H9 (cell line): ENCODE results near the gene FBXO31. TPM values are rescaled to one million over a fixed set of nuclear protein-coding genes. Genes with fewer than 3 reads are reported as not detected.
A peak's percentile ranks its signal among the peaks of the same experiment; 100 is the strongest.

Source experiments
- DNase-seq: peaks from one replicate; pipeline ENCODE4 v3.0.0-alpha.2; 2017
- H2AFZ ChIP-seq: one replicate; pipeline ENCODE4 v1.6.1; 2013; ENCODE audit warnings: mild to moderate bottlenecking, low read length, control low read depth, moderate library complexity
- H2AK5ac ChIP-seq: 2 replicates; pipeline ENCODE4 v1.6.1; 2013; ENCODE audit warnings: low read length, control low read depth, mixed read lengths; ENCODE audit not compliant: insufficient read length
- H2BK120ac ChIP-seq: one replicate; pipeline ENCODE4 v1.6.1; 2013; ENCODE audit warnings: low read depth, mild to moderate bottlenecking, low read length, control low read depth, inconsistent platforms; ENCODE audit not compliant: poor library complexity, severe bottlenecking
- H2BK12ac ChIP-seq: 2 replicates; pipeline ENCODE4 v1.6.1; 2013; ENCODE audit warnings: low read length, control low read depth, mixed read lengths, low read depth; ENCODE audit not compliant: insufficient read length
- H2BK15ac ChIP-seq: 2 replicates; pipeline ENCODE4 v1.6.1; 2013; ENCODE audit warnings: low read depth, low read length, control low read depth
- H2BK20ac ChIP-seq: one replicate; pipeline ENCODE4 v1.6.1; 2013; ENCODE audit warnings: low read depth, mild to moderate bottlenecking, low read length, control low read depth, inconsistent platforms; ENCODE audit not compliant: poor library complexity, severe bottlenecking
- H2BK5ac ChIP-seq: 2 replicates; pipeline ENCODE4 v1.6.1; 2013; ENCODE audit warnings: low read length, control low read depth, mixed read lengths; ENCODE audit not compliant: insufficient read length
- H3K14ac ChIP-seq: 2 replicates; pipeline ENCODE4 v1.6.1; 2013; ENCODE audit warnings: low read length, control low read depth; ENCODE audit not compliant: insufficient read depth
- H3K18ac ChIP-seq: 2 replicates; pipeline ENCODE4 v1.6.1; 2013; ENCODE audit warnings: low read depth, mild to moderate bottlenecking, mixed read lengths, low read length, control low read depth; ENCODE audit not compliant: insufficient read length
- H3K23ac ChIP-seq: 2 replicates; pipeline ENCODE4 v1.6.1; 2013; ENCODE audit warnings: low read length, control low read depth, mixed read lengths, low read depth; ENCODE audit not compliant: insufficient read length
- H3K23me2 ChIP-seq: 2 replicates; pipeline ENCODE4 v1.6.1; 2013; ENCODE audit warnings: low read depth, mild to moderate bottlenecking, mixed read lengths, low read length, control low read depth; ENCODE audit not compliant: insufficient read length, poor library complexity, severe bottlenecking
- H3K27ac ChIP-seq: 2 replicates; pipeline ENCODE4 v1.5.1; 2013; ENCODE audit warnings: low read length, control low read depth, mixed read lengths, low read depth; ENCODE audit not compliant: insufficient read length
- H3K27me3 ChIP-seq: 2 replicates; pipeline ENCODE4 v1.6.1; 2013; ENCODE audit warnings: low read length, control low read depth, inconsistent platforms; ENCODE audit not compliant: insufficient read depth
- H3K4ac ChIP-seq: 2 replicates; pipeline ENCODE4 v1.6.1; 2013; ENCODE audit warnings: low read depth, mild to moderate bottlenecking, control low read depth, inconsistent platforms, low read length, moderate library complexity
- H3K4me1 ChIP-seq: 2 replicates; pipeline ENCODE4 v1.6.1; 2013; ENCODE audit warnings: low read length, control low read depth, inconsistent platforms; ENCODE audit not compliant: insufficient read depth
- H3K4me2 ChIP-seq: 2 replicates; pipeline ENCODE4 v1.6.1; 2013; ENCODE audit warnings: low read length, control low read depth, mixed read lengths; ENCODE audit not compliant: insufficient read length, insufficient read depth
- H3K56ac ChIP-seq: 2 replicates; pipeline ENCODE4 v1.6.1; 2013; ENCODE audit warnings: low read depth, mild to moderate bottlenecking, mixed read lengths, low read length, control low read depth; ENCODE audit not compliant: insufficient read length
- H3K79me1 ChIP-seq: 2 replicates; pipeline ENCODE4 v1.6.1; 2013; ENCODE audit warnings: low read depth, mild to moderate bottlenecking, moderate library complexity, low read length, control low read depth, inconsistent platforms; ENCODE audit not compliant: insufficient read depth, poor library complexity, severe bottlenecking
- H3K79me2 ChIP-seq: 2 replicates; pipeline ENCODE4 v1.6.1; 2013; ENCODE audit warnings: low read length, control low read depth, inconsistent platforms; ENCODE audit not compliant: insufficient read depth
- H3K9ac ChIP-seq: 2 replicates; pipeline ENCODE4 v1.6.1; 2013; ENCODE audit warnings: low read length, control low read depth, mixed read lengths; ENCODE audit not compliant: insufficient read length; ENCODE audit errors: extremely low read depth
- H3K9me3 ChIP-seq: one replicate; pipeline ENCODE4 v1.6.1; 2013; ENCODE audit warnings: low read depth, low read length, inconsistent platforms; ENCODE audit not compliant: control insufficient read depth
- H3T11ph ChIP-seq: one replicate; pipeline ENCODE4 v1.6.1; 2013; ENCODE audit warnings: mild to moderate bottlenecking, low read length, control low read depth, inconsistent platforms
- H4K20me1 ChIP-seq: one replicate; pipeline ENCODE4 v1.6.1; 2013; ENCODE audit not compliant: control insufficient read depth, insufficient read length, insufficient read depth
- H4K5ac ChIP-seq: 2 replicates; pipeline ENCODE4 v1.6.1; 2013; ENCODE audit warnings: low read depth, mild to moderate bottlenecking, mixed read lengths, low read length, control low read depth; ENCODE audit not compliant: insufficient read length
- H4K8ac ChIP-seq: replicated peaks from 2 replicates; pipeline ENCODE4 v1.6.1; 2013; ENCODE audit warnings: low read length, control low read depth, mixed read lengths, low read depth; ENCODE audit not compliant: insufficient read length
- H4K91ac ChIP-seq: 2 replicates; pipeline ENCODE4 v1.6.1; 2013; ENCODE audit warnings: low read depth, mild to moderate bottlenecking, moderate library complexity, mixed read lengths, low read length, control low read depth; ENCODE audit not compliant: insufficient read length
- H3K27ac Mint-ChIP-seq, 3 experiments: 2 replicates in 2 of 3; 3 replicates in 1 of 3; pipeline ENCODE4 v1.8.0; 2020 to 2021; ENCODE audit warnings: mixed read lengths in 3 of 3, mild to moderate bottlenecking in 1 of 3, moderate library complexity in 1 of 3
- H3K27me3 Mint-ChIP-seq: 2 replicates; pipeline ENCODE4 v1.8.0; 2021; ENCODE audit warnings: low read depth, mild to moderate bottlenecking, moderate library complexity, mixed read lengths
- H3K36me3 Mint-ChIP-seq, 3 experiments: 2 replicates in 2 of 3; 3 replicates in 1 of 3; pipeline ENCODE4 v1.8.0; 2020 to 2021; ENCODE audit warnings: low read depth in 3 of 3, mixed read lengths in 3 of 3; ENCODE audit not compliant: insufficient read depth in 1 of 3
- H3K4me1 Mint-ChIP-seq, 2 experiments: 2 replicates each; pipeline ENCODE4 v1.8.0; 2020; ENCODE audit warnings: mixed read lengths in 2 of 2
- H3K4me3 Mint-ChIP-seq, 2 experiments: 2 replicates in 1 of 2; 3 replicates in 1 of 2; pipeline ENCODE4 v1.8.0; 2020 to 2021; ENCODE audit warnings: mild to moderate bottlenecking in 2 of 2, mixed read lengths in 2 of 2, moderate library complexity in 1 of 2
- H3K9me3 Mint-ChIP-seq, 2 experiments: 2 replicates in 1 of 2; 3 replicates in 1 of 2; pipeline ENCODE4 v1.8.0; 2020; ENCODE audit warnings: mild to moderate bottlenecking in 2 of 2, mixed read lengths in 2 of 2, moderate library complexity in 1 of 2
- CTCF ChIP-seq: fragments of 200-600 bp; sonication (generic); conservative IDR thresholded peaks from 3 replicates; pipeline ENCODE4 v1.8.0; 2021; ENCODE audit warnings: antibody characterized with exemption, mild to moderate bottlenecking
- WGBS: extraction: QIAGEN DNeasy Blood & Tissue Kit; methylation state at CpG from one replicate; pipeline ENCODE4 v1.1.7; 2013; ENCODE audit warnings: missing lambda C conversion rate, low lambda C conversion rate, mixed read lengths; ENCODE audit not compliant: insufficient read length; ENCODE audit errors: extremely low coverage; 5-methylcytosine and 5-hydroxymethylcytosine counted together
- total RNA-seq: library from RNA; stranded (reverse); gene quantifications from 2 replicates; pipeline ENCODE4 v1.2.1, GENCODE V29; 2021

FBXO31 gene
- total RNA-seq, 1 experiment from 2014 or later, result 24.2 TPM

DNA sequence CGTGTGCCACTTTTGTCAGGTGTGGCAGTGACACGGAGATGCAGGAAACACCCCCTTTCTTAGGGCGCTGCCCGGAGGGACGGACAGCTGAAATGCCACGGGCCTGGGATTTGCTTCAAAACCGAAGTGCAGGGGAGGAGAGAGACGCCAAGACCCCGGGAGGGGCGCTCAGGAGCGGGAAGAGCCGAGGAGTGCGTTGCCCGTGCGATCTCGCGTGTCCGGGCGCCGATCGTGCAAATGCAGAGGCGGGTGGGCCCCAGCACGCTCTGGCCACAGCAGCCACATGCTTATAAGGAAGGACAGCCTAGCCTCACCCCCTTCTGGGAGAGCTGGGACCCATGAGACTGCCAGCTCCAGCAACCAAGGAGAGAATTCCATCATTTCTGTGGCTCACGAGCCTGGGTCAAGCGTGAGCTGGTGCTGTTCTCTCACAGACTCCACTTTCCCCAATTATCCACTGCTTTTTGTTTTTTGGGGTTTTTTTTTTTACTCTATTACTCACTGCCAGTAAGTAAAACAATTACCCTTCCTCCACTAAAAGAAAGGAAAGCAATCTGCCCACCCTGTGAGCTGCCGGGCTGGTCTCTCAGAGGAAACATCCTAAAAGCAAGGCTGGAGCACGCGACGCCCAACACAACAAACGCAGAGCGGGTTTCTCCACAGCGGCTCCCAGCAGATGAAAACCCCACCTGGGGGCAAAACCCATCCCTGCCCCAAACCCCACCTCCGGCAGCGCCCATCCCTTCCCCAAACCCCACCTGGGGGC, 39.2 kb downstream of the FBXO31 start:
- Histone ChIP-seq H3K79me1 (peaks cover 3% of the 10 kb centered on the region), H3K23me2 (no peaks in the 10 kb centered on the region), H3K9me3 (no peaks in the 10 kb centered on the region), H3K23ac (no peak overlapping the region), H3K4me1 (no peaks in the 10 kb centered on the region; the same call in 1 of the 2 replicates), H3K18ac (no peak overlapping the region), H3K4ac (no peak overlapping the region), H4K5ac (no peak overlapping the region), H3K56ac (no peak overlapping the region), H2AFZ (no peak overlapping the region), H3T11ph (no peak overlapping the region), H3K9ac (no peak overlapping the region), H4K91ac (no peak overlapping the region), H2AK5ac (no peak overlapping the region), H2BK5ac (no peak overlapping the region), H2BK12ac (no peak overlapping the region), H3K4me2 (no peak overlapping the region), H3K27ac (no peak overlapping the region), H4K20me1 (no peaks in the 10 kb centered on the region), H3K79me2 (no peaks in the 10 kb centered on the region), H4K8ac (no peak overlapping the region), H2BK20ac (no peak overlapping the region), H2BK120ac (no peak overlapping the region), H2BK15ac (no peak overlapping the region), H3K27me3 (no peaks in the 10 kb centered on the region), H3K14ac (no peak overlapping the region; the same call in 1 of the 2 replicates)
- Mint-ChIP-seq H3K27me3 (no peaks in the 10 kb centered on the region), H3K36me3 (peaks cover 6 to 21% (median 7%) of the 10 kb centered on the region in 3 experiments; a peak in 6 of 7 replicates), H3K9me3 (no peaks in the 10 kb centered on the region), H3K4me3 (no peak overlapping the region), H3K27ac (peak overlapping the region; percentile 52 to 84 (median 70); a peak in 4 of 7 replicates), H3K4me1 (peaks cover 9 to 29% of the 10 kb centered on the region in 2 experiments)
- no CpG with 5 or more reads among the region's 34 CpGs for WGBS
- no peak for TF ChIP-seq CTCF
- no peak for DNase-seq
